ENCODE data around the gene OR51V1.

The OR51V1 gene

GRCh38 chr11:5237420-5237819 lies 36.9 kb upstream of the OR51V1 start:
- TF ChIP-seq ZNF274 (IDR thresholded peaks at IDR 0.05; ENCODE audit: low read depth, low read length) = no peak

GRCh38 chr11:5235364-5236095 lies 35.0 kb upstream of the OR51V1 start:
- no peak overlapping the region for H3K4me3 ChIP-seq (ENCODE audit: low read length)
- no peak for TF ChIP-seq ZNF274 (IDR thresholded peaks at IDR 0.05; ENCODE audit: low read depth, low read length)

More at GRCh38 chr11:5237420-5237819, 36.9 kb upstream of the OR51V1 start:
- no peak overlapping the region for H3K4me3 ChIP-seq (ENCODE audit: low read length)

DNA sequence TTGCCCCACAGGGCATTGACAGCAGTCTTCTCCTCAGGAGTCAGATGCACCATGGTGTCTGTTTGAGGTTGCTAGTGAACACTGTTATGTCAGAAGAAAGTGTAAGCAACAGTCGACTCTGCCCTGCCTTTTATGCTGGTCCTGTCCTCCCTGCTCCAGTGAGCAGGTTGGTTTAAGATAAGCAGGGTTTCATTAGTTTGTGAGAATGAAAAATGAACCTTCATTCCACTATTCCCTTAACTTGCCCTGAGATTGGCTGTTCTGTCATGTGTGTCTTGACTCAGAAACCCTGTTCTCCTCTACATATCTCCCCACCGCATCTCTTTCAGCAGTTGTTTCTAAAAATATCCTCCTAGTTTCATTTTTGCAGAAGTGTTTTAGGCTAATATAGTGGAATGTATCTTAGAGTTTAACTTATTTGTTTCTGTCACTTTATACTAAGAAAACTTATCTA lies 33.9 kb upstream of the OR51V1 start, which contains the start of gene HBD:
Gene HBD, minus strand, starts transcription at position 103 of the 454 bp plus-strand sequence. Its CDS starts 50 bp downstream, at position 53.
- H3K4me3 ChIP-seq (ENCODE audit: low read length) = peak within 1 kb of the TSS; percentile 37; the same call in 1 of the 2 replicates
- no peak for TF ChIP-seq ZNF274 (IDR thresholded peaks at IDR 0.05; ENCODE audit: low read depth, low read length)

GRCh38 chr11:5233307-5233706 lies 32.8 kb upstream of the OR51V1 start:
- no peak for TF ChIP-seq ZNF274 (IDR thresholded peaks at IDR 0.05; ENCODE audit: low read depth, low read length)
- no peak overlapping the region for H3K4me3 ChIP-seq (ENCODE audit: low read length)

DNA sequence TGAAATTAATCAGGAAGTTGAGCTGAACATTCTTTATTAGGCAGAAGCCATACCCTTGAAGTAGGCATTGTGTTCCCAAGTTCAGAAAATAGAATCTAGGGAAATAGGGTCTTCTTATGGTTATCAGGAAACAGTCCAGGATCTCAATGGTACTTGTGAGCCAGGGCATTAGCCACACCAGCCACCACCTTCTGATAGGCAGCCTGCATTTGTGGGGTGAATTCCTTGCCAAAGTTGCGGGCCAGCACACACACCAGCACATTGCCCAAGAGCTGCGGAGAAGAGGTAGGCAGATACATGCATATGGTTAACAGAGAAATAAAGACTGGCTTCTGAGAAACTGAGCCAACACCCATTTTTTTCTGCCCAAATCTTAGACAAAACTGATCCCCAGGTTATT lies 32.3 kb upstream of the OR51V1 start:
- no peak overlapping the region for H3K4me3 ChIP-seq (ENCODE audit: low read length)
- peak; percentile 20; the same call in 1 of the 2 replicates for TF ChIP-seq ZNF274 (IDR thresholded peaks at IDR 0.05; ENCODE audit: low read depth, low read length)

- no peak for TF ChIP-seq ZNF274 (IDR thresholded peaks at IDR 0.05; ENCODE audit: low read depth, low read length)
- no peak overlapping the region for H3K4me3 ChIP-seq (ENCODE audit: low read length)
Measured at GRCh38 chr11:5232176-5232575, 31.7 kb upstream of the OR51V1 start.

GRCh38 chr11:5231111-5231510 lies 30.6 kb upstream of the OR51V1 start:
- H3K4me3 ChIP-seq (ENCODE audit: low read length) = no peak overlapping the region
- TF ChIP-seq ZNF274 (IDR thresholded peaks at IDR 0.05; ENCODE audit: low read depth, low read length) = no peak

GRCh38 chr11:5230266-5230665 lies 29.8 kb upstream of the OR51V1 start:
- H3K4me3 ChIP-seq (ENCODE audit: low read length) = no peak overlapping the region
- no peak for TF ChIP-seq ZNF274 (IDR thresholded peaks at IDR 0.05; ENCODE audit: low read depth, low read length)

- no peak overlapping the region for H3K4me3 ChIP-seq (ENCODE audit: low read length)
- no peak for TF ChIP-seq ZNF274 (IDR thresholded peaks at IDR 0.05; ENCODE audit: low read depth, low read length)
Measured at GRCh38 chr11:5229796-5230195, 29.3 kb upstream of the OR51V1 start.

GRCh38 chr11:5229356-5229755 lies 28.9 kb upstream of the OR51V1 start:
- H3K4me3 ChIP-seq (ENCODE audit: low read length) = no peak overlapping the region

GRCh38 chr11:5228124-5228523 lies 27.6 kb upstream of the OR51V1 start:
- no peak overlapping the region for H3K4me3 ChIP-seq (ENCODE audit: low read length)
- TF ChIP-seq ZNF274 (IDR thresholded peaks at IDR 0.05; ENCODE audit: low read depth, low read length) = no peak

More at GRCh38 chr11:5229356-5229755, 28.9 kb upstream of the OR51V1 start:
- TF ChIP-seq ZNF274 (IDR thresholded peaks at IDR 0.05; ENCODE audit: low read depth, low read length) = no peak

- H3K4me3 ChIP-seq (ENCODE audit: low read length) = no peak overlapping the region
- TF ChIP-seq ZNF274 (IDR thresholded peaks at IDR 0.05; ENCODE audit: low read depth, low read length) = no peak
Measured at GRCh38 chr11:5227681-5228080, 27.2 kb upstream of the OR51V1 start.

DNA sequence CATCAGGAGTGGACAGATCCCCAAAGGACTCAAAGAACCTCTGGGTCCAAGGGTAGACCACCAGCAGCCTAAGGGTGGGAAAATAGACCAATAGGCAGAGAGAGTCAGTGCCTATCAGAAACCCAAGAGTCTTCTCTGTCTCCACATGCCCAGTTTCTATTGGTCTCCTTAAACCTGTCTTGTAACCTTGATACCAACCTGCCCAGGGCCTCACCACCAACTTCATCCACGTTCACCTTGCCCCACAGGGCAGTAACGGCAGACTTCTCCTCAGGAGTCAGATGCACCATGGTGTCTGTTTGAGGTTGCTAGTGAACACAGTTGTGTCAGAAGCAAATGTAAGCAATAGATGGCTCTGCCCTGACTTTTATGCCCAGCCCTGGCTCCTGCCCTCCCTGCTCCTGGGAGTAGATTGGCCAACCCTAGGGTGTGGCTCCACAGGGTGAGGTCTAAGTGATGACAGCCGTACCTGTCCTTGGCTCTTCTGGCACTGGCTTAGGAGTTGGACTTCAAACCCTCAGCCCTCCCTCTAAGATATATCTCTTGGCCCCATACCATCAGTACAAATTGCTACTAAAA lies 26.3 kb upstream of the OR51V1 start, which contains the start of gene HBB:
Gene HBB, minus strand, starts transcription at position 340 of the 579 bp plus-strand sequence. Its CDS starts 50 bp downstream, at position 290.
- H3K4me3 ChIP-seq (ENCODE audit: low read length) = no peak within 1 kb of the TSS
- no peak for TF ChIP-seq ZNF274 (IDR thresholded peaks at IDR 0.05; ENCODE audit: low read depth, low read length)

DNA sequence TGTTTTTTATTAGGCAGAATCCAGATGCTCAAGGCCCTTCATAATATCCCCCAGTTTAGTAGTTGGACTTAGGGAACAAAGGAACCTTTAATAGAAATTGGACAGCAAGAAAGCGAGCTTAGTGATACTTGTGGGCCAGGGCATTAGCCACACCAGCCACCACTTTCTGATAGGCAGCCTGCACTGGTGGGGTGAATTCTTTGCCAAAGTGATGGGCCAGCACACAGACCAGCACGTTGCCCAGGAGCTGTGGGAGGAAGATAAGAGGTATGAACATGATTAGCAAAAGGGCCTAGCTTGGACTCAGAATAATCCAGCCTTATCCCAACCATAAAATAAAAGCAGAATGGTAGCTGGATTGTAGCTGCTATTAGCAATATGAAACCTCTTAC lies 25.0 kb upstream of the OR51V1 start:
- TF ChIP-seq ZNF274 (IDR thresholded peaks at IDR 0.05; ENCODE audit: low read depth, low read length) = no peak

More for the DNA sequence above, 25.0 kb upstream of the OR51V1 start:
- no peak overlapping the region for H3K4me3 ChIP-seq (ENCODE audit: low read length)
